HEK293 (cell line): Measurements from ENCODE around the gene ZDHHC14.

Experiments used
- CTCF ChIA-PET: fragments of 350-600 bp; formaldehyde crosslinking; extraction: SDS; loops from one replicate; lab custom pipeline; 2021; ENCODE audit warnings: antibody characterized with exemption; lab: Yijun Ruan, JAX
- POLR2A ChIA-PET: fragments of 300-600 bp; formaldehyde crosslinking; extraction: SDS; loops from one replicate; lab custom pipeline; 2020; ENCODE audit warnings: antibody characterized with exemption, inconsistent platforms; lab: Yijun Ruan, JAX
- H3K27ac ChIP-seq: fragments of 200-500 bp; sonication (Bioruptor generic); 2 replicates; pipeline ENCODE4 v1.5.1; 2014; ENCODE audit warnings: low read depth, low read length, control low read depth, inconsistent platforms; ENCODE audit errors: extremely low read depth
- H3K36me3 ChIP-seq, 2 experiments: fragments of 200-500 bp in 1 of 2; sonication (Bioruptor generic) in 1 of 2; 1 replicate in 1 of 2; 2 replicates in 1 of 2; pipeline ENCODE4 v1.5.1; 2014 to 2017; ENCODE audit warnings: inconsistent platforms in 2 of 2, low read length in 2 of 2; ENCODE audit not compliant: control insufficient read depth in 2 of 2, insufficient read depth in 1 of 2
- H3K4me1 ChIP-seq: fragments of 200-500 bp; sonication (Bioruptor generic); 2 replicates; pipeline ENCODE4 v1.5.1; 2014; ENCODE audit warnings: mild to moderate bottlenecking, low read length, inconsistent platforms; ENCODE audit not compliant: control insufficient read depth, insufficient read depth
- H3K4me3 ChIP-seq: 2 replicates; pipeline ENCODE4 v1.5.1; 2011; ENCODE audit warnings: low read depth, mild to moderate bottlenecking, control low read depth, low read length, moderate library complexity
- H3K9me3 ChIP-seq: fragments of 200-500 bp; sonication (Bioruptor generic); 2 replicates; pipeline ENCODE4 v1.5.1; 2014; ENCODE audit warnings: low read depth, low read length, inconsistent platforms; ENCODE audit not compliant: control insufficient read depth, insufficient read depth
- ATF2 ChIP-seq: fragments of 450-650 bp; formaldehyde crosslinking; IDR thresholded peaks from 2 replicates; pipeline ENCODE4 v1.5.1; 2016; ENCODE audit warnings: missing biosample characterization, missing genetic modification characterization, low read depth
- GLI4 ChIP-seq: fragments of 450-650 bp; formaldehyde crosslinking; IDR thresholded peaks from 2 replicates; pipeline ENCODE4 v1.5.1; 2016; ENCODE audit warnings: missing biosample characterization, missing genetic modification characterization
- HOXD13 ChIP-seq: sonication (generic); formaldehyde crosslinking; IDR thresholded peaks from 2 replicates; pipeline ENCODE4 v1.8.0; 2022; ENCODE audit warnings: missing genetic modification reagents, borderline replicate concordance
- MYNN ChIP-seq: fragments of 450-650 bp; formaldehyde crosslinking; IDR thresholded peaks from 2 replicates; pipeline ENCODE4 v1.5.1; 2016; ENCODE audit warnings: missing biosample characterization, missing genetic modification characterization, borderline replicate concordance
- OVOL3 ChIP-seq: fragments of 450-650 bp; formaldehyde crosslinking; IDR thresholded peaks from 2 replicates; pipeline ENCODE4 v1.5.1; 2016; ENCODE audit warnings: missing biosample characterization, missing genetic modification characterization
- PRDM1 ChIP-seq: fragments of 450-650 bp; formaldehyde crosslinking; IDR thresholded peaks from 2 replicates; pipeline ENCODE4; 2016; ENCODE audit warnings: missing biosample characterization, missing genetic modification characterization
- PRDM4 ChIP-seq: fragments of 450-650 bp; formaldehyde crosslinking; IDR thresholded peaks from 2 replicates; pipeline ENCODE4 v1.5.1; 2017; ENCODE audit warnings: missing biosample characterization, missing genetic modification characterization
- REPIN1 ChIP-seq: fragments of 450-650 bp; formaldehyde crosslinking; IDR thresholded peaks from 2 replicates; pipeline ENCODE4 v1.5.1; 2017; ENCODE audit warnings: missing biosample characterization, missing genetic modification characterization, low read depth
- ZBTB1 ChIP-seq: fragments of 450-650 bp; formaldehyde crosslinking; IDR thresholded peaks from 2 replicates; pipeline ENCODE4 v1.5.1; 2016; ENCODE audit warnings: missing biosample characterization, missing genetic modification characterization
- ZNF112 ChIP-seq: fragments of 450-650 bp; formaldehyde crosslinking; IDR thresholded peaks from 2 replicates; pipeline ENCODE4 v1.5.0; 2017; ENCODE audit warnings: missing biosample characterization, missing genetic modification characterization
- ZNF146 ChIP-seq: fragments of 450-650 bp; formaldehyde crosslinking; IDR thresholded peaks from 2 replicates; pipeline ENCODE4 v1.5.1; 2016; ENCODE audit warnings: missing biosample characterization, missing genetic modification characterization
- ZNF18 ChIP-seq: fragments of 450-650 bp; formaldehyde crosslinking; IDR thresholded peaks from 2 replicates; pipeline ENCODE4 v1.5.1; 2016; ENCODE audit warnings: missing biosample characterization, missing genetic modification characterization
- ZNF311 ChIP-seq: fragments of 450-650 bp; formaldehyde crosslinking; IDR thresholded peaks from 2 replicates; pipeline ENCODE4 v1.5.1; 2017; ENCODE audit warnings: missing biosample characterization, missing genetic modification characterization, borderline replicate concordance
- ZNF341 ChIP-seq: fragments of 450-650 bp; formaldehyde crosslinking; IDR thresholded peaks from 2 replicates; pipeline ENCODE4; 2016; ENCODE audit warnings: low read depth, missing biosample characterization, missing genetic modification characterization
- ZNF510 ChIP-seq: fragments of 450-650 bp; formaldehyde crosslinking; IDR thresholded peaks from 2 replicates; pipeline ENCODE4 v1.5.1; 2018; ENCODE audit warnings: mild to moderate bottlenecking, missing genetic modification characterization, missing biosample characterization; ENCODE audit not compliant: insufficient replicate concordance
- ZNF549 ChIP-seq: fragments of 450-650 bp; IDR thresholded peaks from 2 replicates; pipeline ENCODE4 v1.5.1; 2018; ENCODE audit warnings: missing biosample characterization, missing genetic modification characterization, mild to moderate bottlenecking, inconsistent platforms, moderate library complexity
- ZNF600 ChIP-seq: fragments of 450-650 bp; formaldehyde crosslinking; IDR thresholded peaks from 2 replicates; pipeline ENCODE4 v1.5.1; 2016; ENCODE audit warnings: missing biosample characterization, missing genetic modification characterization
- ZNF664 ChIP-seq: fragments of 450-650 bp; formaldehyde crosslinking; IDR thresholded peaks from 2 replicates; pipeline ENCODE4 v1.5.1; 2016; ENCODE audit warnings: missing biosample characterization, missing genetic modification characterization
- ZNF670 ChIP-seq: fragments of 450-650 bp; formaldehyde crosslinking; IDR thresholded peaks from 2 replicates; pipeline ENCODE4 v1.5.1; 2016; ENCODE audit warnings: missing biosample characterization, missing genetic modification characterization, low read depth
- ZSCAN23 ChIP-seq: fragments of 450-650 bp; formaldehyde crosslinking; IDR thresholded peaks from 2 replicates; pipeline ENCODE4 v1.5.1; 2016; ENCODE audit warnings: missing biosample characterization, missing genetic modification characterization

The ZDHHC14 gene

GRCh38 chr6:157519255-157520116 is 138.5 kb downstream of the ZDHHC14 start (continued):
- no peak for TF ChIP-seq ATF2 (tag by site-specific recombination)
- no peak for TF ChIP-seq ZNF510 (tag by site-specific recombination)
- peak; percentile 98 for TF ChIP-seq ZNF664 (tag by site-specific recombination)
- no peak for TF ChIP-seq GLI4 (tag by site-specific recombination)
- no peak for TF ChIP-seq PRDM4

- H3K9me3 ChIP-seq, result no peaks in the 10 kb centered on the region
- TF ChIP-seq MYNN (tag by site-specific recombination), result no peak
- peak; percentile 62 for TF ChIP-seq ZNF341 (tag by site-specific recombination)
- ChIA-PET POLR2A (no interaction called here), CTCF (no interaction called here)
- H3K36me3 ChIP-seq, result no peaks in the 10 kb centered on the region
- no peaks in the 10 kb centered on the region for H3K4me1 ChIP-seq
- no peak overlapping the region for H3K4me3 ChIP-seq
- H3K27ac ChIP-seq, result no peak overlapping the region
Observed at GRCh38 chr6:157520117-157520406, 139.1 kb downstream of the ZDHHC14 start.

- no peaks in the 10 kb centered on the region for H3K4me1 ChIP-seq
- no peak overlapping the region for H3K27ac ChIP-seq
- TF ChIP-seq PRDM1 (tag by site-specific recombination), result no peak
- no peak for TF ChIP-seq ZNF311 (tag by site-specific recombination)
- no peak for TF ChIP-seq ZNF600 (tag by site-specific recombination)
- no peak for TF ChIP-seq ZNF112 (tag by site-specific recombination)
- TF ChIP-seq ZNF146 (tag by site-specific recombination), result no peak
- TF ChIP-seq HOXD13 (CRISPR knock-in tag), result no peak
- TF ChIP-seq ZBTB1 (tag by site-specific recombination), result no peak
- TF ChIP-seq REPIN1, result no peak
- TF ChIP-seq ZNF549 (tag by site-specific recombination), result no peak
- TF ChIP-seq OVOL3, result no peak
- no peak for TF ChIP-seq ZNF18 (tag by site-specific recombination)
- TF ChIP-seq ZSCAN23 (tag by site-specific recombination), result no peak
- no peak for TF ChIP-seq ZNF670 (tag by site-specific recombination)
- no peaks in the 10 kb centered on the region for H3K9me3 ChIP-seq
- ChIA-PET CTCF (interaction anchor here (0.6 to 0.8 kb wide), 2 partner anchors 19 to 145 kb away, joined by 3 read pairs; no protein-coding TSS in a partner anchor), POLR2A (no interaction called here)
- no peaks in the 10 kb centered on the region for H3K36me3 ChIP-seq
- no peak overlapping the region for H3K4me3 ChIP-seq
Observed at GRCh38 chr6:157520596-157521361, 139.8 kb downstream of the ZDHHC14 start.
